SK-N-SH (cell line): Measurements from ENCODE around the gene NSD1. TPM values are rescaled to one million over a fixed set of nuclear protein-coding genes. Genes with fewer than 3 reads are reported as not detected.

Source experiments
- CTCF ChIA-PET: fragments of 300-600, 350-600 bp; formaldehyde crosslinking; extraction: SDS; loops from one replicate; lab custom pipeline; 2021; lab: Yijun Ruan, JAX
- POLR2A ChIA-PET: fragments of 350-600 bp; sonication (Branson Sonifier 250); formaldehyde crosslinking; extraction: SDS; loops from one replicate; lab custom pipeline; 2020; ENCODE audit warnings: antibody characterized with exemption, inconsistent platforms; lab: Yijun Ruan, JAX
- DNase-seq: peaks from one replicate; pipeline ENCODE4 v3.0.0; 2012
- H2AFZ ChIP-seq: fragments of 200-600 bp; sonication (generic); 2 replicates; pipeline ENCODE4 v1.8.1; 2016; ENCODE audit warnings: antibody characterized with exemption, mild to moderate bottlenecking, low read depth
- H3F3A ChIP-seq: fragments of 200-600 bp; sonication (generic); replicated peaks from 2 replicates; pipeline ENCODE3; 2016; ENCODE audit warnings: antibody characterized with exemption, mild to moderate bottlenecking; ENCODE audit not compliant: insufficient read depth
- H3K27ac ChIP-seq, 2 experiments: fragments of 200-500 bp in 1 of 2; fragments of 200-600 bp in 1 of 2; sonication (Bioruptor generic) in 1 of 2; sonication (generic), shearing (Covaris generic) in 1 of 2; 2 replicates each; pipeline versions ENCODE4 v1.5.1 to v1.6.1; 2014 to 2016; ENCODE audit warnings: low read depth in 2 of 2, inconsistent platforms in 1 of 2, low read length in 1 of 2, mild to moderate bottlenecking in 1 of 2, mixed read lengths in 1 of 2
- H3K27me3 ChIP-seq: fragments of 200-600 bp; sonication (generic), shearing (Covaris generic); 2 replicates; pipeline ENCODE4 v1.6.1; 2016; ENCODE audit warnings: mixed run types; ENCODE audit not compliant: insufficient read depth
- H3K36me3 ChIP-seq, 2 experiments: fragments of 200-500 bp in 1 of 2; fragments of 200-600 bp in 1 of 2; sonication (Bioruptor generic) in 1 of 2; sonication (generic) in 1 of 2; replicated peaks in 1 of 2; 2 replicates each; pipeline versions ENCODE3 to v1.5.1; 2014 to 2016; ENCODE audit warnings: low read length in 1 of 2, mild to moderate bottlenecking in 1 of 2; ENCODE audit not compliant: insufficient read depth in 2 of 2, control insufficient read depth in 1 of 2
- H3K4me1 ChIP-seq, 2 experiments: fragments of 200-500 bp in 1 of 2; fragments of 200-600 bp in 1 of 2; sonication (Bioruptor generic) in 1 of 2; sonication (generic), shearing (Covaris generic) in 1 of 2; 2 replicates each; pipeline versions ENCODE4 v1.5.1 to v1.6.1; 2014 to 2016; ENCODE audit warnings: low read depth in 1 of 2, low read length in 1 of 2, mixed run types in 1 of 2; ENCODE audit not compliant: insufficient read depth in 2 of 2, control insufficient read depth in 1 of 2
- H3K4me2 ChIP-seq: fragments of 200-600 bp; sonication (generic), shearing (Covaris generic); 2 replicates; pipeline ENCODE4 v1.6.1; 2017; ENCODE audit warnings: mixed run types
- H3K4me3 ChIP-seq, 2 experiments: fragments of 200-500 bp in 1 of 2; fragments of 200-600 bp in 1 of 2; sonication (Bioruptor generic) in 1 of 2; sonication (generic), shearing (Covaris generic) in 1 of 2; 2 replicates each; pipeline versions ENCODE4 v1.5.1 to v1.8.1; 2014 to 2016; ENCODE audit warnings: low read depth in 2 of 2, inconsistent platforms in 1 of 2, low read length in 1 of 2, mild to moderate bottlenecking in 1 of 2, mixed read lengths in 1 of 2, moderate library complexity in 1 of 2
- H3K79me2 ChIP-seq: fragments of 200-600 bp; sonication (generic); 2 replicates; pipeline ENCODE4 v1.8.1; 2017; ENCODE audit warnings: mild to moderate bottlenecking; ENCODE audit not compliant: insufficient read depth
- H3K9ac ChIP-seq: fragments of 200-600 bp; sonication (generic); 2 replicates; pipeline ENCODE4 v1.6.1; 2017; ENCODE audit warnings: mixed run types
- H3K9me2 ChIP-seq: fragments of 200-600 bp; sonication (generic); 2 replicates; pipeline ENCODE4 v1.6.1; 2017; ENCODE audit warnings: mixed run types
- H3K9me3 ChIP-seq: fragments of 200-600 bp; sonication (generic); 2 replicates; pipeline ENCODE4 v1.6.1; 2017; ENCODE audit warnings: mixed run types, mild to moderate bottlenecking, moderate library complexity
- H4K20me1 ChIP-seq: fragments of 200-600 bp; sonication (generic); 2 replicates; pipeline ENCODE4 v1.6.1; 2017; ENCODE audit warnings: mild to moderate bottlenecking, mixed run types; ENCODE audit not compliant: insufficient read depth
- CTCF ChIP-seq: fragments of 200-600 bp; sonication (generic); IDR thresholded peaks from 2 replicates; pipeline ENCODE4 v1.6.1; 2017; ENCODE audit warnings: antibody characterized with exemption, mild to moderate bottlenecking, moderate library complexity
- ELF1 ChIP-seq: IDR thresholded peaks from 2 replicates; pipeline ENCODE4 v1.4.0; 2012
- EP300 ChIP-seq, 2 experiments: IDR thresholded peaks; 2 replicates each; pipeline versions ENCODE4 v1.4.0 to v1.6.1; 2012; ENCODE audit warnings: borderline replicate concordance in 1 of 2, low read depth in 1 of 2, low read length in 1 of 2
- IRF3 ChIP-seq: fragments of 150-350 bp; IDR thresholded peaks from 2 replicates; pipeline ENCODE4 v1.6.1; 2016; ENCODE audit warnings: mild to moderate bottlenecking, low read depth, low read length
- JUND ChIP-seq: IDR thresholded peaks from 2 replicates; pipeline ENCODE4 v1.4.0; 2012
- MEF2A ChIP-seq: IDR thresholded peaks from 2 replicates; pipeline ENCODE4 v1.4.0; 2012; ENCODE audit warnings: low read depth, borderline replicate concordance
- MXI1 ChIP-seq: IDR thresholded peaks from 2 replicates; pipeline ENCODE4 v1.6.1; 2012; ENCODE audit warnings: mild to moderate bottlenecking, low read depth, low read length, improper control_type of control experiment
- POLR2AphosphoS5 ChIP-seq: IDR thresholded peaks from 2 replicates; pipeline ENCODE4 v1.6.1; 2012; ENCODE audit warnings: low read depth, low read length
- RAD21 ChIP-seq: IDR thresholded peaks from 2 replicates; pipeline ENCODE4 v1.6.1; 2012; ENCODE audit warnings: mild to moderate bottlenecking, low read length
- REST ChIP-seq: IDR thresholded peaks from 2 replicates; pipeline ENCODE4 v1.6.1; 2012; ENCODE audit warnings: mild to moderate bottlenecking, low read depth, low read length, moderate library complexity
- RFX5 ChIP-seq: IDR thresholded peaks from 2 replicates; pipeline ENCODE4 v1.6.1; 2012; ENCODE audit warnings: mild to moderate bottlenecking, improper control_type of control experiment, low read length
- RXRA ChIP-seq: IDR thresholded peaks from 2 replicates; pipeline ENCODE4 v1.4.0; 2012; ENCODE audit warnings: low read depth, mild to moderate bottlenecking, borderline replicate concordance
- SMC3 ChIP-seq: IDR thresholded peaks from 2 replicates; pipeline ENCODE4 v1.6.1; 2012; ENCODE audit warnings: low read depth, low read length, improper control_type of control experiment
- TAF1 ChIP-seq: IDR thresholded peaks from 2 replicates; pipeline ENCODE4 v1.6.1; 2012; ENCODE audit warnings: low read depth, mild to moderate bottlenecking, low read length, moderate library complexity, borderline replicate concordance
- TEAD4 ChIP-seq: IDR thresholded peaks from 2 replicates; pipeline ENCODE4 v1.4.0; 2012; ENCODE audit warnings: mild to moderate bottlenecking, borderline replicate concordance; ENCODE audit not compliant: insufficient read depth
- USF2 ChIP-seq: fragments of 150-350 bp; IDR thresholded peaks from 2 replicates; pipeline ENCODE4 v1.6.1; 2017; ENCODE audit warnings: antibody characterized with exemption, low read length, low read depth, borderline replicate concordance
- YY1 ChIP-seq: IDR thresholded peaks from 2 replicates; pipeline ENCODE4 v1.4.0; 2012; ENCODE audit warnings: low read depth, mild to moderate bottlenecking
- ZBTB33 ChIP-seq: IDR thresholded peaks from 2 replicates; pipeline ENCODE4 v1.4.0; 2012; ENCODE audit warnings: low read depth, borderline replicate concordance
- WGBS: methylation state at CpG from one replicate; pipeline ENCODE4 v1.1.6; 2017; ENCODE audit warnings: low lambda C conversion rate; 5-methylcytosine and 5-hydroxymethylcytosine counted together
- polyA plus RNA-seq, 3 experiments: library from polyadenylated mRNA; depleted of rRNA; stranded (reverse); fragments of >200 nt; gene quantifications; 2 replicates each; pipeline ENCODE4 v1.2.3, GENCODE V29; 2012

Gene NSD1
- polyA plus RNA-seq, 1 of the 3 experiments (the other 2 are of a cell fraction): 6.7 TPM

GRCh38 chr5:177096162-177097015 is 37.2 kb upstream of the NSD1 start (continued):
- TF ChIP-seq ZBTB33: no peak
- TF ChIP-seq JUND: no peak

GRCh38 chr5:177097016-177097985 is 36.3 kb upstream of the NSD1 start:
- 92% methylated on average over 28 of the region's 30 CpGs for WGBS
- no peaks in the 10 kb centered on the region for H3K36me3 ChIP-seq
- no peaks in the 10 kb centered on the region for H3K79me2 ChIP-seq
- ChIA-PET CTCF (interaction anchor here (1.0 to 8.5 kb wide), 6 partner anchors 11 to 437 kb away, joined by 4 to 69 read pairs (median 8); partner anchors contain the start of gene FGFR4), POLR2A (no interaction called here)
- no peak overlapping the region for H3K27ac ChIP-seq
- no peaks in the 10 kb centered on the region for H3F3A ChIP-seq
- no peaks in the 10 kb centered on the region for H3K9me2 ChIP-seq
- no peaks in the 10 kb centered on the region for H4K20me1 ChIP-seq
- no peaks in the 10 kb centered on the region for H3K27me3 ChIP-seq
- peaks cover 0 to 16% of the 10 kb centered on the region in 2 experiments; a peak in 1 of 4 replicates for H3K4me1 ChIP-seq
- no peak overlapping the region for H2AFZ ChIP-seq
- no peak overlapping the region for H3K4me3 ChIP-seq
- H3K9me3 ChIP-seq: no peaks in the 10 kb centered on the region
- H3K4me2 ChIP-seq: no peak overlapping the region
- DNase-seq: no peak
- no peak overlapping the region for H3K9ac ChIP-seq
- TF ChIP-seq ELF1: no peak
- TF ChIP-seq RXRA: no peak
- no peak for TF ChIP-seq SMC3
- no peak for TF ChIP-seq POLR2AphosphoS5
- no peak for TF ChIP-seq YY1
- TF ChIP-seq TAF1: no peak
- no peak for TF ChIP-seq CTCF
- TF ChIP-seq USF2: no peak
- TF ChIP-seq MXI1: no peak
- TF ChIP-seq TEAD4: no peak
- TF ChIP-seq MEF2A: no peak
- no peak for TF ChIP-seq EP300 (IDR thresholded peaks at IDR 0.05; ENCODE audit: borderline replicate concordance in 1 of 2, low read depth in 1 of 2, low read length in 1 of 2)
- TF ChIP-seq IRF3: no peak
- TF ChIP-seq JUND: no peak
- no peak for TF ChIP-seq RAD21
- no peak for TF ChIP-seq REST
- TF ChIP-seq RFX5: no peak
